ENCODE results near the gene OPCML. TPM values are rescaled to one million over a fixed set of nuclear protein-coding genes. Genes with fewer than 3 reads are reported as not detected.

The OPCML gene
- total RNA-seq, 2 donors from 2014 or later = under 0.01 TPM; not detected in 1

GRCh38 chr11:133518702-133519264, 13.5 kb downstream of the OPCML start:
- Histone ChIP-seq H3K36me3 (replicated peaks in 1 of 2; ENCODE audit: insufficient read depth in 1 of 2, low read depth in 2 of 2) (no peaks in the 10 kb centered on the region), H3K27me3 (no peaks in the 10 kb centered on the region), H3K27ac (no peak overlapping the region), H3K4me1 (peaks cover 16% of the 10 kb centered on the region), H3K4me3 (no peak overlapping the region), H3K9me3 (no peaks in the 10 kb centered on the region)
- no peak for DNase-seq
- ATAC-seq = no peak
- TF ChIP-seq POLR2A (IDR thresholded peaks at IDR 0.05) = no peak
- no peak for TF ChIP-seq CTCF (IDR thresholded peaks at IDR 0.05)
- intact Hi-C loops (cut with DNase I) = no loop called here
- 61 to 72% methylated on average over 7 of the region's 7 CpGs for WGBS, 2 donors

DNA sequence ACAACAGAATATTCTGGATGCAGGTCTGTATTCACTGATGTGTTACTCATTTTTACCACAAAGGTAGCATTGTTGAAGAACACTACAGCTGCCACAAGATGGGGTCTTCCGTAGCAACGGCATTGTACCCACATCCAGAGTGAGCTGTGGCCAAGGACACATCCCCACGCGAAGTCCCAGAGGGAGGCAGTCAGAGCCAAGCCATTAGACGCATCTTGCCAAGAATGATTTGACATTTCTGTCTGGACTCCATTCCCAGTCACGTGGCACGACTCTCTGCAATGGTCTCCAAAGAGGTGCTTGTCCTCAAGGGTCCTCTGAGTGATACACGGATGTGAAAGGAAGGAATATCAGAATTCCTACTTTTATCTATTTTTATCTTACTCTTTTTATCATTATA, 15.5 kb downstream of the OPCML start:
- no peak for ATAC-seq
- TF ChIP-seq POLR2A (IDR thresholded peaks at IDR 0.05) = no peak
- no peak for TF ChIP-seq CTCF (IDR thresholded peaks at IDR 0.05)
- Histone ChIP-seq H3K4me3 (no peak overlapping the region), H3K4me1 (peaks cover 9% of the 10 kb centered on the region), H3K27me3 (no peaks in the 10 kb centered on the region), H3K27ac (no peak overlapping the region), H3K9me3 (no peaks in the 10 kb centered on the region), H3K36me3 (replicated peaks in 1 of 2; ENCODE audit: insufficient read depth in 1 of 2, low read depth in 2 of 2) (no peaks in the 10 kb centered on the region)
- intact Hi-C loops (cut with DNase I) = no loop called here
- 48% methylated on average over 8 of the region's 8 CpGs for WGBS, 2 donors
- no peak for DNase-seq

DNA sequence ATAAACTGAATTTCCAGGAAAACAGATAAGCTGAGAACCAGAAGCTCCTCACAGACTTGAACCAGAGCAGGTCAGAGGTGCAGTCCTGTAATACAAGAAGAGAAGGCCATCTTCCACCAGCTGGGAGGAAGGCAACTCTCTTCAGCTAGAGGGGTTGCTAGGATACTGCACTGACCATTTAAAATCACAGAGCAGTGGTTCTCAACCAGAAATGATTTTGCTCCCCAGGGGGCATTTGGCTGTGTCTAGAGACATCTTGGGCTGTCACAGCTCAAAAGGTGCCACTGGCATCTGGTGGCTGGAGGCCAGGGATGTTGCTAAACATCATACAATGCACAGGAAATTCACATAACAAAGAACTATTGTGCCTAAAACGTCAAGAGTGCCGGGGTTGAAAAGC, 17.2 kb downstream of the OPCML start:
- TF ChIP-seq CTCF (IDR thresholded peaks at IDR 0.05) (no peak), POLR2A (IDR thresholded peaks at IDR 0.05) (no peak)
- peak in 1 of 4 donors; percentile 30 for DNase-seq
- intact Hi-C loops (cut with DNase I) = no loop called here

DNA sequence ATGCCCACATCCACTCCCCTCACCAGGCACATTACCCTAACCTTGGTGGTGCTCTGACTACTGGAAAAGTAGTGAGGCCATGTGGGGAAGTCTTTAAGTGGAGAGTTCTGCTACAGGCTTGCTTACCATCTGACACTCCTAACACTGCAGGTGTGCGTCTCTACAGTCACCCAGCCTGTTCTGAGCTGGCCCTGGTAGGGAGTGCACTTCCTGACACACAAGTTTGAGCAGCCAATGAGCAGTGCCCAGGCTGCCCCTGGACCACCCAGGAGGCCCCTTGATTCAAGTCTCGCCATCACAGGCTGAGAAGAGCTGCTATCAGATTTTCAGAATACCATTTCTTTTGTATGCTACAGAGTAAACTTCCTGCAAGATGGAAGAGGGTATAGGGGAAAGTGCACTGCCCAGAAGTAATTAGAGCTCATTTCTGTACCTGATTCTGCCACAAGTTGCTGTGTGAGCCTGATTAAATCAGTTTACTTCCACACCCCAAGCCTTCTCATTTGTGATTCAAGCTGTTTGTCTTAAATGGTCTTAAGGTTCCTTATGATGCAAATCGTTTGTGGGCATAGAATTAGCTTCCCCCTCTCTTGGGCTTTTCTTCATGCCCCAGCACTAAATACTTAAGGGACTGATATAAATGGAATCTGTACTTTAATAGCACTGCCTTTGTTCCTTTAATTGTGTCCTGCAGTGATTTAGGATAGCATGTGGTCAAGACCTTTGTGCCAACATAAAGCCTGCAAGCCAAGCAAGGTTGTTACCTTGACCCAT, 22.2 kb downstream of the OPCML start:
- H3K9me3 ChIP-seq = no peaks in the 10 kb centered on the region
- 43 to 44% methylated on average over 3 of the region's 3 CpGs for WGBS, 2 donors
- no peaks in the 10 kb centered on the region for H3K4me1 ChIP-seq
- no peak overlapping the region for H3K27ac ChIP-seq
- DNase-seq (no peak), ATAC-seq (no peak)
- no peak overlapping the region for H3K4me3 ChIP-seq
- no peaks in the 10 kb centered on the region for H3K27me3 ChIP-seq
- no peaks in the 10 kb centered on the region for H3K36me3 ChIP-seq (replicated peaks in 1 of 2; ENCODE audit: insufficient read depth in 1 of 2, low read depth in 2 of 2)
- no peak for TF ChIP-seq POLR2A (IDR thresholded peaks at IDR 0.05)
- no peak for TF ChIP-seq CTCF (IDR thresholded peaks at IDR 0.05)
- intact Hi-C loops (cut with DNase I) = no loop called here

More for the DNA sequence above, 17.2 kb downstream of the OPCML start:
- ATAC-seq = no peak
- Histone ChIP-seq H3K4me1 (no peaks in the 10 kb centered on the region), H3K27ac (no peak overlapping the region), H3K9me3 (no peaks in the 10 kb centered on the region), H3K27me3 (no peaks in the 10 kb centered on the region), H3K36me3 (replicated peaks in 1 of 2; ENCODE audit: insufficient read depth in 1 of 2, low read depth in 2 of 2) (no peaks in the 10 kb centered on the region), H3K4me3 (no peak overlapping the region)
- WGBS, 2 donors = 20 to 26% methylated on average over 2 of the region's 2 CpGs

- H3K27me3 ChIP-seq = no peaks in the 10 kb centered on the region
- no peak for DNase-seq
- H3K4me1 ChIP-seq = no peaks in the 10 kb centered on the region
- no peaks in the 10 kb centered on the region for H3K9me3 ChIP-seq
- no peak for ATAC-seq
- no peaks in the 10 kb centered on the region for H3K36me3 ChIP-seq (replicated peaks in 1 of 2; ENCODE audit: insufficient read depth in 1 of 2, low read depth in 2 of 2)
- no peak for TF ChIP-seq POLR2A (IDR thresholded peaks at IDR 0.05)
- H3K27ac ChIP-seq = no peak overlapping the region
- intact Hi-C loops (cut with DNase I) = no loop called here
- WGBS, 2 donors = 63 to 66% methylated on average over 10 to 11 of the region's 11 CpGs
- H3K4me3 ChIP-seq = no peak overlapping the region
Measured at GRCh38 chr11:133508468-133508867, 23.8 kb downstream of the OPCML start.
